Neural progenitor cell (in vitro differentiated cells): ENCODE measurements around the gene FN3KRP. TPM values are rescaled to one million over a fixed set of nuclear protein-coding genes. Genes with fewer than 3 reads are reported as not detected.

Experiments used
- DNase-seq: peaks from one replicate; pipeline ENCODE4 v3.0.0-alpha.2; 2016; ENCODE audit warnings: low spot score
- H2AFZ ChIP-seq: fragments of 200-600 bp; sonication (generic); replicated peaks from 2 replicates; pipeline ENCODE4 v1.6.1; 2016; ENCODE audit warnings: antibody characterized with exemption
- H3F3A ChIP-seq: fragments of 200-600 bp; sonication (generic); 2 replicates; pipeline ENCODE4 v1.6.1; 2016; ENCODE audit warnings: antibody characterized with exemption, low read depth
- H3K27ac ChIP-seq: fragments of 200-600 bp; sonication (generic); 2 replicates; pipeline ENCODE4 v1.5.1; 2016; ENCODE audit warnings: mild to moderate bottlenecking
- H3K27me3 ChIP-seq: fragments of 200-600 bp; sonication (generic); 2 replicates; pipeline ENCODE4 v1.6.1; 2016; ENCODE audit warnings: mild to moderate bottlenecking, moderate library complexity
- H3K36me3 ChIP-seq: fragments of 200-600 bp; sonication (generic); 2 replicates; pipeline ENCODE4 v1.5.1; 2016
- H3K4me1 ChIP-seq: fragments of 200-600 bp; sonication (generic); 2 replicates; pipeline ENCODE4 v1.6.1; 2016; ENCODE audit warnings: mixed run types
- H3K4me2 ChIP-seq: fragments of 200-600 bp; sonication (generic); 2 replicates; pipeline ENCODE4 v1.6.1; 2016
- H3K4me3 ChIP-seq: fragments of 200-600 bp; sonication (generic); 2 replicates; pipeline ENCODE4 v1.5.1; 2016
- H3K79me2 ChIP-seq: fragments of 200-600 bp; sonication (generic); 2 replicates; pipeline ENCODE4 v1.6.1; 2016; ENCODE audit warnings: low read depth
- H3K9ac ChIP-seq: fragments of 200-600 bp; sonication (generic); 2 replicates; pipeline ENCODE4 v1.6.1; 2016
- H3K9me3 ChIP-seq: fragments of 200-600 bp; sonication (generic); 2 replicates; pipeline ENCODE4 v1.5.1; 2016; ENCODE audit warnings: low read depth
- H4K20me1 ChIP-seq: fragments of 200-600 bp; sonication (generic); 2 replicates; pipeline ENCODE4 v1.6.1; 2016; ENCODE audit warnings: low read depth
- H3K27ac Mint-ChIP-seq: 3 replicates; pipeline ENCODE4 v1.8.0; 2021; ENCODE audit warnings: mixed read lengths
- H3K27me3 Mint-ChIP-seq: 2 replicates; pipeline ENCODE4 v1.8.0; 2022; ENCODE audit warnings: low read depth, mild to moderate bottlenecking, inconsistent platforms, moderate library complexity, mixed read lengths; ENCODE audit not compliant: insufficient read depth
- H3K36me3 Mint-ChIP-seq: 3 replicates; pipeline ENCODE4 v1.8.0; 2021; ENCODE audit warnings: mixed read lengths
- H3K4me1 Mint-ChIP-seq: 3 replicates; pipeline ENCODE4 v1.8.0; 2021; ENCODE audit warnings: mixed read lengths
- H3K4me3 Mint-ChIP-seq: 3 replicates; pipeline ENCODE4 v1.8.0; 2021; ENCODE audit warnings: mild to moderate bottlenecking, moderate library complexity, mixed read lengths
- H3K9me3 Mint-ChIP-seq: 3 replicates; pipeline ENCODE4 v1.8.0; 2020; ENCODE audit warnings: mixed read lengths
- CTCF ChIP-seq: fragments of 200-600 bp; sonication (generic); IDR thresholded peaks from 2 replicates; pipeline ENCODE4 v1.5.1; 2017; ENCODE audit warnings: antibody characterized with exemption, mild to moderate bottlenecking
- EZH2 ChIP-seq: fragments of 200-600 bp; sonication (generic); IDR thresholded peaks from 2 replicates; pipeline ENCODE4 v1.6.1; 2017; ENCODE audit warnings: antibody characterized with exemption, mild to moderate bottlenecking, moderate library complexity
- EZH2phosphoT487 ChIP-seq: fragments of 200-600 bp; sonication (generic); IDR thresholded peaks from 2 replicates; pipeline ENCODE4 v1.6.1; 2017; ENCODE audit warnings: antibody characterized with exemption
- total RNA-seq: library from RNA; depleted of rRNA; stranded (reverse); fragments of >200 nt; gene quantifications from 2 replicates; pipeline ENCODE4 v1.2.3, GENCODE V29; 2015; ENCODE audit warnings: low replicate concordance

The FN3KRP gene
- total RNA-seq, 1 donor from 2014 or later: 19.2 TPM

DNA sequence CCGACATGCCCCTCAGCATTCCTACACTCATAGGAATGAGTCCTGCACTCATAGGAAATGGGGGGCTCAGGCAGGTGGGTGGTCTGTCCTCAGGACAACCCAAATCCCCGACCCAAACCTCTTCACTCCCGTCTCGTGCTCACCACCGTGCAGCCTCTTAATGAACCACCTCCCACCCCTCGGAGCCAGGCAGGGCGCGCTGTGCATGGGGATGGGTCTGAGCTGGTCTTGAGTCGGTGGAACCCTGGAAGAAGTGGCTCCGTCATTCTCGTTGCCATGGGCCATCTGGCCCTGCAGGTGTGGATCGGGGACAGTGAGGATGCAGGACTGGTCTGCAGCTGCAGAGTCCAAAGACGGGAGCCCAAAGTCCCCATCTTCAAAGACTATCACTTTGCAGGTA, 11.6 kb upstream of the FN3KRP start:
- H3K4me1 ChIP-seq: no peaks in the 10 kb centered on the region
- H3K79me2 ChIP-seq: no peaks in the 10 kb centered on the region
- H3K9ac ChIP-seq: no peak overlapping the region
- H3K36me3 ChIP-seq: no peaks in the 10 kb centered on the region
- DNase-seq: no peak
- no peak overlapping the region for H3K4me2 ChIP-seq
- no peak overlapping the region for H3K4me3 ChIP-seq
- no peaks in the 10 kb centered on the region for H4K20me1 ChIP-seq
- Mint-ChIP-seq H3K4me1 (peaks cover 14% of the 10 kb centered on the region), H3K4me3 (no peak overlapping the region), H3K36me3 (no peaks in the 10 kb centered on the region), H3K27me3 (peaks cover 20% of the 10 kb centered on the region), H3K27ac (no peak overlapping the region), H3K9me3 (no peaks in the 10 kb centered on the region)
- no peaks in the 10 kb centered on the region for H3K9me3 ChIP-seq
- H2AFZ ChIP-seq: no peak overlapping the region
- H3K27ac ChIP-seq: no peak overlapping the region
- no peaks in the 10 kb centered on the region for H3F3A ChIP-seq
- H3K27me3 ChIP-seq: peaks cover 15% of the 10 kb centered on the region
- no peak for TF ChIP-seq EZH2
- TF ChIP-seq CTCF: no peak
- TF ChIP-seq EZH2phosphoT487: no peak

DNA sequence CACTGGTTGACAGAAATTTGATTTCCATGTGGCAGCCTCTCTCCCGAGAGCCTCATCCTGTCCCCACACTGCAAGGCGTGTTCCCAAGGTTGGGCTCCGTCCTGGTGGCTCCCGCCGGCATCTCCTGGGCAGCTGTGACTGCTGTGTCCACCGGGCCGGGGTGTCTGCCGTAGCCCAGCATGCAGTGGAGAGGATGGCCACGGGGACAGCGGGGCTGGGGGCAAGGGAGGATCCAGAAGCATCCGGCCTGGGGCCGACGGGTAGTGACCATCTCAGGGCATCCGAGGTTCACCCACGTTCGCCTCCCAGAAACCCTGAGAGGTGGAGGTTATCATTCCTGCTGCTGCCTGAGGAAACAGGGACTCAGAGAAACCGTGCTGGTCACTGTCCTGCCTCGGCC, 10.8 kb upstream of the FN3KRP start:
- Mint-ChIP-seq H3K36me3 (no peaks in the 10 kb centered on the region), H3K4me3 (no peak overlapping the region), H3K9me3 (no peaks in the 10 kb centered on the region), H3K27ac (no peak overlapping the region), H3K4me1 (peaks cover 14% of the 10 kb centered on the region), H3K27me3 (peaks cover 17% of the 10 kb centered on the region)
- H3K9me3 ChIP-seq: no peaks in the 10 kb centered on the region
- H3K9ac ChIP-seq: no peak overlapping the region
- H2AFZ ChIP-seq: no peak overlapping the region
- TF ChIP-seq EZH2 (no peak), CTCF (no peak), EZH2phosphoT487 (no peak)
- no peaks in the 10 kb centered on the region for H3F3A ChIP-seq
- H3K27ac ChIP-seq: no peak overlapping the region
- no peak overlapping the region for H3K4me2 ChIP-seq
- DNase-seq: no peak
- no peaks in the 10 kb centered on the region for H3K79me2 ChIP-seq
- no peaks in the 10 kb centered on the region for H4K20me1 ChIP-seq
- no peaks in the 10 kb centered on the region for H3K36me3 ChIP-seq
- no peak overlapping the region for H3K4me3 ChIP-seq
- peaks cover 7% of the 10 kb centered on the region for H3K27me3 ChIP-seq
- H3K4me1 ChIP-seq: no peaks in the 10 kb centered on the region

DNA sequence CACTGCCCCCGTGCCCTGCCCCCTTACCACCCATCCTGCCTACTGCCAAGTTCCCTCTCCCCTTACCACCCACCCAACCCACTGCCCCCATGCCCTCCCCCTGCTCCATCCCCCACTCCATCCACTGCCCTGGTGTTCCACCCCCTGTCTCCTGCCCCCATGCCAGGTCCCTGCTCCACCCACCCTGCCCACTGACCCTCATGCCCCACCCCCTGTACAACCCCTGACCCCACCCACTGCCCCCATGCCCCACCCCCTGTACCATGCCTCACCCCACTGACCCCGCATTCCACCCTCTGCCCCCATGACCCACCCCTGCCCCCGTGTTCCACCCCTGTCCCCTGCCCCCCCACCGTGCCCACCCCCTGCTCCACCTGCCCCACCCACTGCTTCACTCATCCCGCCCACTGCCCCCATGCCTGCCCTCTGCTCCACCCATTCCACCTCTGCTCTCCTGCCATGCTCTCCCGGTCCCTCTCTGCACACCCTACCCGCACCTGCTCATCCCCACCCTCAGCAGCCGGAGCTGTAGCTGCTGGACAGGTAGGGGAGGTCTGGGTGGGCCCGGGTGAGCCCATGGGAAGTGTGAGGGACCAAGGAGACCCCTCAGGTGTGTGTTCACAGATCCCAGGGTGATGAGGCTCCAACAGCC, 7.4 kb upstream of the FN3KRP start:
- no peak for DNase-seq
- no peaks in the 10 kb centered on the region for H3K27me3 ChIP-seq

More for the DNA sequence above, 7.4 kb upstream of the FN3KRP start:
- Histone ChIP-seq H3F3A (no peaks in the 10 kb centered on the region), H3K4me3 (no peak overlapping the region), H3K9me3 (no peaks in the 10 kb centered on the region), H2AFZ (no peak overlapping the region), H3K36me3 (no peaks in the 10 kb centered on the region), H3K4me1 (no peaks in the 10 kb centered on the region), H3K27ac (no peak overlapping the region), H3K4me2 (no peak overlapping the region), H3K9ac (no peak overlapping the region), H3K79me2 (no peaks in the 10 kb centered on the region), H4K20me1 (no peaks in the 10 kb centered on the region)
- Mint-ChIP-seq H3K36me3 (no peaks in the 10 kb centered on the region), H3K9me3 (no peaks in the 10 kb centered on the region), H3K4me1 (peaks cover 5% of the 10 kb centered on the region), H3K27ac (no peak overlapping the region), H3K27me3 (peaks cover 10% of the 10 kb centered on the region), H3K4me3 (no peak overlapping the region)
- TF ChIP-seq CTCF (no peak), EZH2phosphoT487 (no peak), EZH2 (no peak)
